ENCODE data around the gene CCBE1.

DNA sequence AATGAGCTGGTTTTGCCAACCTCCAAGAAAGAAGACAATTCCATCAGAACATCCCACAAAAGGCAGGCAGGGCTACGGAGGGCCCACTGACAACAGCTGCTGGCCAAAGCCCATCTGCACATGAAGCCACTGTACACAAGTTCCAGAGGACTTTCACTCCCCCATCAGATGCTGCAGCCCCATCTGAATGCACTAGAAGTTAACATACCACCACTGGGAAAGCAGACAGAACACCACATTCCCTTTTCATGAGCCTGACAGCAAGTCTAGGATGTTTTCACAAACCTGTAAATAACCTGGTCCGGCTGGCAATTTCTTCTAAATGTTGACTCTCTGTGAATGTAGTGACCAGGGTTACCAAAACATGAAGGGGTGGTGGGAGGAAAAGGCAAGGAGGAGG is 41.5 kb downstream of the CCBE1 start:
- TF ChIP-seq, protein P1, sequence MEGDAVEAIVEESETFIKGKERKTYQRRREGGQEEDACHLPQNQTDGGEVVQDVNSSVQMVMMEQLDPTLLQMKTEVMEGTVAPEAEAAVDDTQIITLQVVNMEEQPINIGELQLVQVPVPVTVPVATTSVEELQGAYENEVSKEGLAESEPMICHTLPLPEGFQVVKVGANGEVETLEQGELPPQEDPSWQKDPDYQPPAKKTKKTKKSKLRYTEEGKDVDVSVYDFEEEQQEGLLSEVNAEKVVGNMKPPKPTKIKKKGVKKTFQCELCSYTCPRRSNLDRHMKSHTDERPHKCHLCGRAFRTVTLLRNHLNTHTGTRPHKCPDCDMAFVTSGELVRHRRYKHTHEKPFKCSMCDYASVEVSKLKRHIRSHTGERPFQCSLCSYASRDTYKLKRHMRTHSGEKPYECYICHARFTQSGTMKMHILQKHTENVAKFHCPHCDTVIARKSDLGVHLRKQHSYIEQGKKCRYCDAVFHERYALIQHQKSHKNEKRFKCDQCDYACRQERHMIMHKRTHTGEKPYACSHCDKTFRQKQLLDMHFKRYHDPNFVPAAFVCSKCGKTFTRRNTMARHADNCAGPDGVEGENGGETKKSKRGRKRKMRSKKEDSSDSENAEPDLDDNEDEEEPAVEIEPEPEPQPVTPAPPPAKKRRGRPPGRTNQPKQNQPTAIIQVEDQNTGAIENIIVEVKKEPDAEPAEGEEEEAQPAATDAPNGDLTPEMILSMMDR (IDR thresholded peaks at IDR 0.05), result no peak
- no peak for TF ChIP-seq POLR2A (IDR thresholded peaks at IDR 0.05)

Measured in adrenal gland (tissue), 5 donors.